Stimulated activated CD8-positive, alpha-beta memory T cell treated with anti-CD3 and anti-CD28 coated beads, Interleukin-4, amount 100 ng/mL, for 1 hour (primary cell): ENCODE measurements around the gene VARS2.

Source experiments
- DNase-seq, 2 donors: peaks; one replicate each; pipeline ENCODE4 v3.0.0-alpha.2; 2020; ENCODE audit warnings: low read depth in 2 of 2, low spot score in 1 of 2

VARS2 gene

GRCh38 chr6:30928677-30929076, 14.6 kb downstream of the VARS2 start:
- DNase-seq = no peak

DNA sequence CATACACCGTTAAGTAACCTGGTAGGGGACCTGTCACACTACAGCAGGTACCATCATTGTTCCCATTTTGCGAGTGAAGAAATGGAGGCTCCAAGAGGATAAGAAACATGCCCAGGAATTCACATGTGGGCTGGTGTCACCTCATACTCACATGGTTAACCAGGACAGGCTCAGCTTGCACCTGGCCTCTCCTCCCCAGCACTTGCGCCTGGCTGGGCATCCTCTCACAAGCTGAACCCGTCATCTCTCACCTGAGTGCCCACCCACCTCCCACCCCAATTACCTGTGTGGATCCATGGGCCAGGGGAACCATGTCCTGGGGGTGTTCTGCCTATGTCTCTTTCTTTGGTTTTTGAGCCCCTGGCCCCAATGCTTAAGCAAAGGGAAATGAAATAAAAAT, 16.5 kb downstream of the VARS2 start:
- DNase-seq = no peak

DNA sequence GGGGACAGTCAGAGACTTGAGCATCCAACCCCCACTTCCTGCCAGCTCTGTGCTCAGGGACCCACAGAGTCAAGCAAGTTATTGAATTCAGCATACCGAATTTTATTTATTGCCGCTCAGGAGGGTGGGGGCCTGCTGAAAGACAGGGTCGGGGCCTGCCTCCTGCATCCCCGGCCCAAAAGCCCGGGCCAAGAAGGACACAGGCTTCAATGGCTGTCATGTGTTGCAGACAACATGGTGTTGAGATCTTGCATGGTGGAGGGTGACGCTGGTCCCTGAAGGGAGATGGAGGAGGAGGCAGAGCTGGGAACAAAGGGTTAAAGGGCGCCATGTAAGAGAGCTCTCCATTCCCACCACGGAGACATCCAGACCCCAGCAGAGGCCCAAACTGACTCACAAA, 17.2 kb downstream of the VARS2 start:
- no peak for DNase-seq

- DNase-seq = no peak
These were observed 18.1 kb downstream of the VARS2 start, which contains the start of gene SFTA2 for GRCh38 chr6:30931969-30932645. Gene SFTA2 (minus strand): TSS chr6:30932170. CDS start chr6:30932096, 74 bp downstream.

- DNase-seq = no peak
These were observed 18.8 kb downstream of the VARS2 start for GRCh38 chr6:30932665-30933365.

GRCh38 chr6:30935018-30935417, 21.0 kb downstream of the VARS2 start:
- DNase-seq = no peak

- DNase-seq = no peak
These were observed 23.2 kb downstream of the VARS2 start for GRCh38 chr6:30937265-30937664.

DNA sequence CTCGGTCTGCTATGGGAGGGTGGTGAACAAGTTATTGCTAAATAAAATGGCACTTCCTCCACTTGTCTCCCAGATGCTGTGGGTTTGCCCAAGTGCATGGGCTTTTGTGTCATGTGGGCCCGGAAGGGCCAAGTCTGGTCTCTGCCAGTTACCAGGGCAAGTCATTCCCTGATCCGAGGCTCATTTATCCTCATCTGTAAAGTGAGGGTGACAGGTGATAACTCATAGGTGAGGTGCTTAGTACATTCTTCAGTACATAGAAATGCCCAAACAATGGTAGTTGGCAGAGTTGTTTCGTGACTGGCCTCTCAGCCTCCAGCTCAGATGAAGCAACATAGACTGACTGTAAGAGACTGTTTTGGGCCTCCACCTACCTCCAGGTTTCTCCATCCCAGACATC, 24.7 kb downstream of the VARS2 start:
- DNase-seq = no peak

GRCh38 chr6:30939473-30939872, 25.4 kb downstream of the VARS2 start:
- no peak for DNase-seq

GRCh38 chr6:30940361-30940986, 26.4 kb downstream of the VARS2 start, which contains the start of gene MUCL3:
Gene MUCL3 (plus strand): TSS chr6:30940973. CDS start chr6:30941000, 27 bp downstream.
- no peak for DNase-seq

- no peak for DNase-seq
These were observed 28.5 kb downstream of the VARS2 start for GRCh38 chr6:30942338-30943060.

DNA sequence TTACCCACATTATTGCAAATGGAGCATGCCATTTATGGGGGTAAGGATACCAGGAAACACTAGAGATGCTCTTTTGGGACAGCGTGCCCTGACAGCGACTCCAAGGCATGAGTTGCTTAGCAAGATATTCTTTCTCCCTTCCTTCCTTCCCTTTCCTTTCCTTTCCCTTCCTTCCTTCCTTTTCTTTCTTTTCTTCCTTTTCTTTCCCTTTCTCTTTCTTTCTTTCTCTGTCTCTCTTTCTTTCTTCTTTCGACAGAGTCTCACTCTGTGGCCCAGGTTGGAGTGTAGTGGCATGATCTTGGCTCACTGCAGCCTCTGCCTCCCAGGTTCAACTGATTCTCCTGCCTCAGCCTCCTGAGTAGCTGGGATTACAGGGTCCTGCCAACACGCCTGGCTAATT, 30.0 kb downstream of the VARS2 start:
- DNase-seq = no peak

- no peak for DNase-seq
These were observed 31.2 kb downstream of the VARS2 start for GRCh38 chr6:30945281-30945680.

- DNase-seq = no peak
These were observed 33.2 kb downstream of the VARS2 start for GRCh38 chr6:30947231-30947630.

- DNase-seq = no peak
These were observed 34.8 kb downstream of the VARS2 start for GRCh38 chr6:30948811-30949210.

- no peak for DNase-seq
These were observed 38.0 kb downstream of the VARS2 start for GRCh38 chr6:30951907-30952469.

GRCh38 chr6:30954631-30955366, 40.8 kb downstream of the VARS2 start:
- no peak for DNase-seq

DNA sequence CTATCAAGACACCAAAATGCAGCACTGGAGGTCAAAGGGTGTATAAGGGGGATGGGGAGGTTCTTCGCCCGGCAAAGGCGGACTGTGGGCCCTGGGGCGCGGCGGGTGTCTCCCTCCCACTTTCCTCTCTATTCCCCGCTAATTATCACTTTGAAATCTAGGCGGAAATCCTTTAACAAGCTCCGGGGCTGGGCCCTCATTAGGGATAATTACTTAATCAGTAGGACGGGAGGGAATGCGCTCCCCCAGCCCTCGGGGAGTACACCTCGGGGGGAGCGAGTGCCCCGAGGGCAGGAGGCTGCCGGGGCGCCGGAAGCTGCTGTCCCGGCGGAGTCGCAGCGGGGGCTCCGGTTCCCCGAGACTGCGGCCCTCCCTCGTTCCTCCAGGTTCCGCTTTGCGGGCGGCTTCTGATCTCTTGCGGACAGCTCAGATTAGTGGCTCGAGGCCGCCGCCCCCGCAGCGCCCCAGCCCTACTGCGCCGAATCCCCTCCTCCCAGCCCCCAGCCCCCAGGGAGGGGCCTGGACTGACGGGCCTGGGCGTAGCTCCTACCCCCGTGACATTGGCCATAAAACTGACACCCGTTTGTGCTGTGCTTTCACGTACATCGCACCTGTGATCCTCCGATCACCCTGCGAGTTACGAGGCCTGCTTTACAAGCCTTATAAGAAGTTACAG, 41.5 kb downstream of the VARS2 start:
- DNase-seq = peak; percentile 42 to 62

DNA sequence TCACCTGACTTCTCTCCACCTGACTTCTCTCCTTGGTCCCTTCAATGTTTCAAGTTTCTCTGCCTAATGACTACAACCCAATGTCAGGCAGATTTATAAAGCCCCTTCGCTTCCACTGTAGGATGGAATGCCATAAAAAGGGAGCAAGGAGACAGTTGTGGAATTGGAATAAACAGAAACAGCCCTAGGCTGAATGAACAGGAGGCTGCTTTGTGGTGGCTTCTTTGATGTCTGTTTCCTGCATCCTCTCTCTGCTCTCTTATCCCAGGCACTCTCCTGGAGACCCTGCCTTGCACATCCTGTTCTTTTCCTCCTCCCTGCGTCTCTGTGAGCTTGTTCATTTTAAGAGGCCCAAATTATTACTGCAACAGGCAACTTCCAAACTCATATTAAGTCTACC, 43.7 kb downstream of the VARS2 start:
- no peak for DNase-seq
